ENCODE measurements around the gene USP32.
"Not testable (repeated sequence)": the region's sequence is repeated elsewhere in the genome, so short reads cannot be mapped to it uniquely, and the experiment has no call there.

USP32 gene

GRCh38 chr17:60293580-60294335, 98.2 kb downstream of the USP32 start:
- DNase-seq = no peak

- DNase-seq = no peak
Observed at GRCh38 chr17:60292697-60293096, 99.2 kb downstream of the USP32 start.

GRCh38 chr17:60284709-60285108, 107.2 kb downstream of the USP32 start:
- DNase-seq = no peak

- no peak for DNase-seq
Observed at GRCh38 chr17:60283816-60284215, 108.1 kb downstream of the USP32 start.

- DNase-seq = no peak
Observed at GRCh38 chr17:60280673-60281072, 111.3 kb downstream of the USP32 start.

- DNase-seq = no peak
Observed at GRCh38 chr17:60278237-60278636, 113.7 kb downstream of the USP32 start.

GRCh38 chr17:60277258-60277657, 114.7 kb downstream of the USP32 start:
- DNase-seq = no peak

- no peak for DNase-seq
Observed at GRCh38 chr17:60269417-60269816, 122.5 kb downstream of the USP32 start.

GRCh38 chr17:60260540-60260939, 131.4 kb downstream of the USP32 start:
- no peak for DNase-seq

- DNase-seq = no peak
Observed at GRCh38 chr17:60258313-60258712, 133.6 kb downstream of the USP32 start.

- no peak for DNase-seq
Observed at GRCh38 chr17:60256174-60256573, 135.8 kb downstream of the USP32 start.

GRCh38 chr17:60253048-60253447, 138.9 kb downstream of the USP32 start:
- DNase-seq = no peak

GRCh38 chr17:60252459-60252858, 139.5 kb downstream of the USP32 start:
- DNase-seq = no peak

GRCh38 chr17:60249290-60249826, 142.6 kb downstream of the USP32 start:
- no peak for DNase-seq

- no peak for DNase-seq
Observed at GRCh38 chr17:60248618-60249289, 143.2 kb downstream of the USP32 start.

- DNase-seq = no peak
Observed at GRCh38 chr17:60247836-60248461, 144.0 kb downstream of the USP32 start.

GRCh38 chr17:60244656-60245055, 147.3 kb downstream of the USP32 start:
- DNase-seq = no peak

- no peak for DNase-seq
Observed at GRCh38 chr17:60240290-60240689, 151.6 kb downstream of the USP32 start.

- DNase-seq = no peak
Observed at GRCh38 chr17:60231691-60232090, 160.2 kb downstream of the USP32 start.

GRCh38 chr17:60231234-60231633, 160.7 kb downstream of the USP32 start:
- DNase-seq = no peak

- no peak for DNase-seq
Observed at GRCh38 chr17:60230358-60230757, 161.6 kb downstream of the USP32 start.

- no peak for DNase-seq
Observed at GRCh38 chr17:60229188-60229802, 162.6 kb downstream of the USP32 start.

GRCh38 chr17:60227276-60227675, 164.7 kb downstream of the USP32 start:
- not testable (repeated sequence) for DNase-seq

All from activated effector memory CD4-positive, alpha-beta T cell treated with anti-CD3 and anti-CD28 coated beads, Interleukin-2, amount 50 U/mL, for 16 hours (primary cell).